ENCODE results near the gene COL18A1.

Gene COL18A1

GRCh38 chr21:45414396-45415187, 9.6 kb downstream of the COL18A1 start:
- DNase-seq (ENCODE audit: low read depth in 2 of 2): no peak

- no peak for DNase-seq (ENCODE audit: low read depth in 2 of 2)
These were observed 10.4 kb downstream of the COL18A1 start for GRCh38 chr21:45415188-45415942.

- no peak for DNase-seq (ENCODE audit: low read depth in 2 of 2)
These were observed 11.1 kb downstream of the COL18A1 start for GRCh38 chr21:45415943-45416611.

GRCh38 chr21:45416620-45417019, 11.7 kb downstream of the COL18A1 start:
- DNase-seq (ENCODE audit: low read depth in 2 of 2): no peak

GRCh38 chr21:45417256-45417950, 12.4 kb downstream of the COL18A1 start:
- DNase-seq (ENCODE audit: low read depth in 2 of 2): no peak

- no peak for DNase-seq (ENCODE audit: low read depth in 2 of 2)
These were observed 13.0 kb downstream of the COL18A1 start for GRCh38 chr21:45417951-45418300.

GRCh38 chr21:45418301-45419071, 13.5 kb downstream of the COL18A1 start:
- DNase-seq (ENCODE audit: low read depth in 2 of 2): no peak

GRCh38 chr21:45419162-45419561, 14.2 kb downstream of the COL18A1 start:
- DNase-seq (ENCODE audit: low read depth in 2 of 2): no peak

- DNase-seq (ENCODE audit: low read depth in 2 of 2): no peak
These were observed 15.4 kb downstream of the COL18A1 start for GRCh38 chr21:45420061-45421041.

GRCh38 chr21:45421071-45421845, 16.3 kb downstream of the COL18A1 start:
- no peak for DNase-seq (ENCODE audit: low read depth in 2 of 2)

GRCh38 chr21:45421846-45422775, 17.1 kb downstream of the COL18A1 start:
- no peak for DNase-seq (ENCODE audit: low read depth in 2 of 2)

- no peak for DNase-seq (ENCODE audit: low read depth in 2 of 2)
These were observed 18.4 kb downstream of the COL18A1 start for GRCh38 chr21:45423201-45423955.

GRCh38 chr21:45423968-45424853, 19.2 kb downstream of the COL18A1 start:
- no peak for DNase-seq (ENCODE audit: low read depth in 2 of 2)

GRCh38 chr21:45424854-45425795, 20.2 kb downstream of the COL18A1 start:
- DNase-seq (ENCODE audit: low read depth in 2 of 2): no peak
